ENCODE data around the gene NFE2L3.

GRCh38 chr7:26131056-26131589 is 20.9 kb upstream of the NFE2L3 start:
- TF ChIP-seq RAD21 (IDR thresholded peaks at IDR 0.05; ENCODE audit: low read length) (no peak), RFX5 (IDR thresholded peaks at IDR 0.05; ENCODE audit: low read depth, low read length) (no peak), NFE2L2 (IDR thresholded peaks at IDR 0.05; ENCODE audit: low read depth, low read length) (no peak), CTCF (conservative IDR thresholded peaks at IDR 0.05; ENCODE audit: low read depth, low read length) (no peak), USF2 (IDR thresholded peaks at IDR 0.05; ENCODE audit: low read depth, low read length) (no peak), MAZ (IDR thresholded peaks at IDR 0.05; ENCODE audit: borderline replicate concordance, low read depth, low read length) (no peak), POLR2A (IDR thresholded peaks at IDR 0.05; ENCODE audit: low read depth, low read length) (no peak), BHLHE40 (IDR thresholded peaks at IDR 0.05; ENCODE audit: low read depth, low read length) (no peak), MXI1 (IDR thresholded peaks at IDR 0.05; ENCODE audit: borderline replicate concordance, low read depth, low read length) (no peak), SMC3 (IDR thresholded peaks at IDR 0.05; ENCODE audit: low read depth, low read length) (no peak)
